Body of pancreas (tissue), 4 donors: ENCODE measurements around the gene KBTBD8. TPM values are rescaled to one million over a fixed set of nuclear protein-coding genes. Genes with fewer than 3 reads are reported as not detected.

Experiments
- ATAC-seq: fragments of 150-250 bp; one replicate; pipeline ENCODE4 v1.9.1; 2016
- DNase-seq, 4 donors: peaks; one replicate each; pipeline ENCODE4 v3.0.0-alpha.2; 2019
- H3K27ac ChIP-seq, 4 donors: fragments of 200-600 bp; sonication (generic); 1 replicate in 3 of 4; 2 replicates in 1 of 4; pipeline versions ENCODE4 v1.5.1 to v1.6.1; 2016 to 2019; ENCODE audit warnings: mild to moderate bottlenecking in 1 of 4, mixed read lengths in 1 of 4, moderate library complexity in 1 of 4
- H3K27me3 ChIP-seq, 2 donors: fragments of 200-600 bp; sonication (generic); one replicate each; pipeline ENCODE4 v1.6.0; 2016; ENCODE audit warnings: mild to moderate bottlenecking in 1 of 2
- H3K36me3 ChIP-seq, 2 donors: fragments of 200-600 bp; sonication (generic); replicated peaks in 1 of 2; 2 replicates each; pipeline ENCODE4 v1.5.1; 2016; ENCODE audit warnings: low read depth in 2 of 2; ENCODE audit not compliant: insufficient read depth in 1 of 2
- H3K4me1 ChIP-seq: fragments of 200-600 bp; sonication (generic); one replicate; pipeline ENCODE4 v1.6.0; 2016
- H3K4me3 ChIP-seq, 2 donors: fragments of 200-600 bp; sonication (generic); 1 replicate in 1 of 2; 2 replicates in 1 of 2; pipeline ENCODE4 v1.5.1; 2016 to 2019
- H3K9me3 ChIP-seq, 3 donors: fragments of 200-600 bp; sonication (generic); 1 replicate in 2 of 3; 2 replicates in 1 of 3; pipeline ENCODE4 v1.5.1; 2016
- POLR2A ChIP-seq, 3 donors: fragments of 450-650 bp; IDR thresholded peaks; one replicate each; pipeline ENCODE4 v1.6.1; 2016; ENCODE audit warnings: antibody characterized with exemption in 3 of 3, mild to moderate bottlenecking in 2 of 3
- WGBS, 2 donors: methylation state at CpG; one replicate each; pipeline ENCODE4 v1.1.5; 2017; 5-methylcytosine and 5-hydroxymethylcytosine counted together
- intact Hi-C: fragments of 100-400 bp; cut with DNase I; formaldehyde crosslinking; loops from one replicate; pipeline ENCODE4 v1.15.1; 2023
- total RNA-seq, 2 donors: library from RNA; depleted of rRNA; stranded (reverse); fragments of >200 nt; gene quantifications; one replicate each; pipeline ENCODE4 v1.1.0, GENCODE V29; 2016
- TF ChIP-seq, protein P1 (sequence below), 7 experiments: fragments of 450-650 bp in 4 of 7; fragments of 200-600 bp in 3 of 7; sonication (generic) in 3 of 7; IDR thresholded peaks; one replicate each; pipeline ENCODE4 v1.5.1; 2016 to 2019; ENCODE audit warnings: antibody characterized with exemption in 7 of 7

KBTBD8 gene
- total RNA-seq, 2 donors from 2014 or later = 0.78 TPM; not detected in 1

DNA sequence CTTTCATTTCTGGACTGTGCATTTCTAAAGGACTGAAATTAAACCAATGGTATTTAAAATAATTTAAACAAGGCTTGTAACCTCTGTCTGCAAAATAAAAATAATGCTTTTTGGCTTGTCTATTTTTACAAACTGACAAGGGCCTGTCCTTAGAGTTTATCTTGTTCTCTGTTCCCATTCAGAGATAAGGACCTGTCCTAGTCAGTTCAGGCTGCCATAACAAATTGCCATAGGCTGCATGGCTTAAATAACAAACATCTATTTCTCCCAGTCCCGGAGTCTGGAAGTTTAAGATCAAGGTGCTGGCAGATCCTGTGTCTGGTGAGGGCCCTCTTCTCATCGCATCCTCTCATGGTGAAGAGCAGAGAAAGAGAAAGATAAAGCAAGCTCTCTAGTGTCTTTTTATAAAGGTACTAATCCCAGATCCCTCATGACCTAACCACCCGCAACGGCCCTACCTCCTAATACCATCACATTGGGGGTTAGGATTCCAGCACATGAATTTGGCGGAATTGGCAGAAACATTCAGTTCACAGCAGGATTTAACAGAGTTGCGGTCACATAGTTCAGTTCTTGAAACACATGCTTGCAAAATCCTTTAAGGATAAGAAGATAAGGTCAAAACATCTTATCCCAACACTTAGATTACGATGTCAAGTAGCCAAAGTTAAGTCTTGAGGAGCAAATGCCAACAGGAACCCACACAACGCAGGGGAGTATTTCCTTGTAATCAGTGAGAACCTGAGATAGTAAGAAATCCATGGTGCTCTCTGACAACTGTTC lies 17.8 kb downstream of the KBTBD8 start:
- intact Hi-C loops = no loop called here
- DNase-seq = no peak
- H3K9me3 ChIP-seq = no peaks in the 10 kb centered on the region
- H3K27ac ChIP-seq = no peak overlapping the region
- H3K4me1 ChIP-seq = peaks cover 7% of the 10 kb centered on the region
- H3K27me3 ChIP-seq = no peaks in the 10 kb centered on the region
- no peak overlapping the region for H3K4me3 ChIP-seq
- no peaks in the 10 kb centered on the region for H3K36me3 ChIP-seq
- 80 to 84% methylated on average over 8 of the region's 8 CpGs for WGBS, 2 donors
- TF ChIP-seq, protein P1, sequence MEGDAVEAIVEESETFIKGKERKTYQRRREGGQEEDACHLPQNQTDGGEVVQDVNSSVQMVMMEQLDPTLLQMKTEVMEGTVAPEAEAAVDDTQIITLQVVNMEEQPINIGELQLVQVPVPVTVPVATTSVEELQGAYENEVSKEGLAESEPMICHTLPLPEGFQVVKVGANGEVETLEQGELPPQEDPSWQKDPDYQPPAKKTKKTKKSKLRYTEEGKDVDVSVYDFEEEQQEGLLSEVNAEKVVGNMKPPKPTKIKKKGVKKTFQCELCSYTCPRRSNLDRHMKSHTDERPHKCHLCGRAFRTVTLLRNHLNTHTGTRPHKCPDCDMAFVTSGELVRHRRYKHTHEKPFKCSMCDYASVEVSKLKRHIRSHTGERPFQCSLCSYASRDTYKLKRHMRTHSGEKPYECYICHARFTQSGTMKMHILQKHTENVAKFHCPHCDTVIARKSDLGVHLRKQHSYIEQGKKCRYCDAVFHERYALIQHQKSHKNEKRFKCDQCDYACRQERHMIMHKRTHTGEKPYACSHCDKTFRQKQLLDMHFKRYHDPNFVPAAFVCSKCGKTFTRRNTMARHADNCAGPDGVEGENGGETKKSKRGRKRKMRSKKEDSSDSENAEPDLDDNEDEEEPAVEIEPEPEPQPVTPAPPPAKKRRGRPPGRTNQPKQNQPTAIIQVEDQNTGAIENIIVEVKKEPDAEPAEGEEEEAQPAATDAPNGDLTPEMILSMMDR (IDR thresholded peaks at IDR 0.05) = no peak
- no peak for TF ChIP-seq POLR2A (IDR thresholded peaks at IDR 0.05)
- ATAC-seq = no peak

DNA sequence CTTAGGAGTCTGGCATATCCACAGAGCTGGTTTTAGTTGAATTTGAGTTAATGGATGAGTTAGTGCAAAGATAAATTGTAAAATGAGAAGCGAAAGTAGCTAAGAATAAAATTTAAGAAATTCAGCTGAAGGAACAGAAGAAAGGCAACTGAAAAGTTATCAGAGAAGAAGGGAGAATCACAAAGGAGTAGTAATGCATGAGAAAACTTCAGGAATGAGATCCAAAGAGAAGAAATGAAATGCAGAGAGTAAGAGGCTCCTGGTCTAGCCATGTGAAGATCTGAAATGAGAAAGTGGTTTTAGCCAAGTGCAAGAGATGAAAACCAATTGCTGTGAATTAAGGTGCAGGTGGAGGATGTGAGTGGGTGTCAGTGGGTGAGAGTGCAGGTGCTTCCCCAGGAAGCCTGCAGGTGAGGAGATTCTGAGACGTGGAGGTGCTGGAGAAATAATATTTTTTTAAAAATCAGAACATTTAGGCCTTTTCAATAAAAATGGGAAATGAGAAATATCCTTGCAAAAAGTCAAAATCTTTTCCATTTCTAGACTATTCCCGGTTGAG lies 18.5 kb downstream of the KBTBD8 start:
- no peaks in the 10 kb centered on the region for H3K9me3 ChIP-seq
- 88 to 89% methylated on average over 3 of the region's 3 CpGs for WGBS, 2 donors
- DNase-seq (no peak), ATAC-seq (no peak)
- H3K4me3 ChIP-seq = no peak overlapping the region
- H3K36me3 ChIP-seq = no peaks in the 10 kb centered on the region
- no peak overlapping the region for H3K27ac ChIP-seq
- peaks cover 7% of the 10 kb centered on the region for H3K4me1 ChIP-seq
- TF ChIP-seq, protein P1 (IDR thresholded peaks at IDR 0.05) = no peak
- no peak for TF ChIP-seq POLR2A (IDR thresholded peaks at IDR 0.05)
- intact Hi-C loops = no loop called here
- no peaks in the 10 kb centered on the region for H3K27me3 ChIP-seq

DNA sequence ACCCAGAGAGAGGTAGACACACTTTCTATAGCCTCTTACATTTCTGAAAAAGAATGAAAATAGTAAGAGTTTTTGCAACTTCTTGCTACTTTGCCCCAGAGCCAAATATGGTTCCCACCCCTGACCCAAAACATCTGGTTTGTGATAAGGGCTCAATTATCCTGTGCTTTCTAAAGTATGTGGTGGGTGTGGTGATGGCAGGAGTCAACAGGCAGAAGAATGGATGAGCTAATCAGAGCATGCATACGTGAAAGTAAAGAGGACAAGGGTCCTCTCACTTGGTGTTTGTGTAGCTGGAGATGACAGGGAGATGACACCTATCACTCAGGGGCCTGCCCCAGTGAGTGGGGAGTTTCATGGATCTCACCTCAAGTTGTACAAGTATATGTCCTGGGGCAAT lies 19.1 kb downstream of the KBTBD8 start:
- ATAC-seq (no peak), DNase-seq (no peak)
- Histone ChIP-seq H3K4me3 (no peak overlapping the region), H3K9me3 (no peaks in the 10 kb centered on the region), H3K27me3 (no peaks in the 10 kb centered on the region), H3K27ac (no peak overlapping the region), H3K4me1 (peaks cover 7% of the 10 kb centered on the region), H3K36me3 (no peaks in the 10 kb centered on the region)
- WGBS, 2 donors = 76 to 86% methylated on average over 1 of the region's 1 CpG
- intact Hi-C loops = no loop called here
- TF ChIP-seq, protein P1 (IDR thresholded peaks at IDR 0.05) = no peak
- no peak for TF ChIP-seq POLR2A (IDR thresholded peaks at IDR 0.05)

DNA sequence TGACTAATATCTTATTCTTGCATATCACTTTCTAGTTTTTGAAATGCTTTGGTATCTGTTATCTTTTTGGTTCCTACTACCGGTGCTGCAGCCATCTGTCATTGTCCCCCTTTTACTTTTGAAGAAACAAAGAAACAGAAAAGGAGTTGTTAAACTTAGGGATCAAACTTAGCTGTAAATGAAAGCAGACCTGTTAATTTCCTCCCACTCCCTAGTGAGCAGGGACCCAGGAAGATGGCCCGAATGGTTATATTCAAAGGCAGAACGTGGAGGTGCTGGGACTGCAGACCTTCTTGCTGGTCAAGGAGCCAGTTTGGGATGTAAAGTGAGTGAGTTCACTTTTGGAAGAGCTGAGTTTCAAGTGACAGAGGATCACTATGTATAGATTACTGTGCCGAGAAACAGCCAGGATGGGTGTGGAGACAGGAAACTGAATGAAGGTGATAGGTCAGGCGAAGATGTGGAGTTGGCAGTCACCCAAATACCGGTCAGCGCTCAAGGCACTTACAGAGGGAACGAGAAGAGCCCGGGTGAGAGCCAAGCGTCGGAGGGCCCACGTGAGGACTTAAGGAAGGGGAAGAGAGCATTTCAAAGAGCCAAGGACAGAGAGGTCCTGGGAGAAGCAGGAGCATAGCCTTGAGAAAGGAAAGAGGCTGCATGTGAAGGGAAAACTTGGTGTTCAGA lies 20.1 kb downstream of the KBTBD8 start:
- Histone ChIP-seq H3K36me3 (no peaks in the 10 kb centered on the region), H3K9me3 (no peaks in the 10 kb centered on the region), H3K27me3 (no peaks in the 10 kb centered on the region), H3K4me1 (peaks cover 7% of the 10 kb centered on the region), H3K4me3 (no peak overlapping the region), H3K27ac (no peak overlapping the region)
- ATAC-seq (no peak), DNase-seq (no peak)
- TF ChIP-seq, protein P1 (IDR thresholded peaks at IDR 0.05) = no peak
- no peak for TF ChIP-seq POLR2A (IDR thresholded peaks at IDR 0.05)
- whole genome bisulfite sequencing, 2 donors = 46 to 54% methylated on average over 12 of the region's 12 CpGs
- intact Hi-C loops = no loop called here
